Measurements from ENCODE around the gene PRRT2.
"Not testable (repeated sequence)": the region's sequence is repeated elsewhere in the genome, so short reads cannot be mapped to it uniquely, and the experiment has no call there.

PRRT2 gene

DNA sequence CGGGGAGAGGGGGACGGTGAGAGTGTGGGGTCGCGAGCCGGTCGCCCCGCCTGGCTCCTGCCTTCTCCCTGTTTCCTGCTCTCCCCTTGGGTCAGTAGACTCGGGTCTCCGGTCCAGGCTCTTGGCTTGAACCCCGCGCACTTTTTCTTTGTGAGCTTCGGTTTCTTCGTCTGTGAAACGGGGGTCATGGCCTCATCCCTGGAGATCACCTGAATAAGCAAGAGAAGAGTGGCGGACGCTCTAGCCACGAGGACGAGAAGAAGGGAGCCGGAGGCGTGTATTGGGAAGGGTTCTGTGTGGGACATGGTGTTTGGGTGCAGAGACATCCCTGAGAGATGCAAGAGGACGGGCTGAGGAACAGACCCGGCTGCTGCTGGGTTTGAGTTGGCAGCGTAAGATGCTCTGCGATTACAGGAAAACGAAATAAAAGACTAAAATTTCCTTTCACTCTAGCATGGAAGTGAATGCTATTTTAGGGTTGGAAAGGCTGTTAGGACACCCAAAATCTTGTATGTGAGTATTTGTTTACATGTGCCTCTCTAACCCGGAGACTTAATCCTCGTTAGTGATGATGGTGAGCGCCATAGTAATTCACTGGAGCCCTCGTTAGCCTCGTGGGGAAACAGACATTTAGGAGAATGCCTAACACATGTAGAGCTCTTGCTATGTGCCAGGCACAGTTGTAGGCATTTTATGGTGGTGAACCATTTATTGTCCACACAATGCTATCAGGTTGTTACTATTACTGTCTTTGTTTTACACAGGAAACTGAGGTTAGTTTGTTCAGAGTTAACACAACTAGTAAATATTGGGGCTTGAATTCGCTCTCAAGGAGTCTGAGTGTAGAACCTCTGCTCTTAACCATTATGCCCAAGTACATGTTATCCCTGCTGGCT, 20.8 kb upstream of the PRRT2 start:
- peak overlapping the region; percentile 98 for H3K4me3 ChIP-seq (ENCODE audit: low read depth, low read length)

DNA sequence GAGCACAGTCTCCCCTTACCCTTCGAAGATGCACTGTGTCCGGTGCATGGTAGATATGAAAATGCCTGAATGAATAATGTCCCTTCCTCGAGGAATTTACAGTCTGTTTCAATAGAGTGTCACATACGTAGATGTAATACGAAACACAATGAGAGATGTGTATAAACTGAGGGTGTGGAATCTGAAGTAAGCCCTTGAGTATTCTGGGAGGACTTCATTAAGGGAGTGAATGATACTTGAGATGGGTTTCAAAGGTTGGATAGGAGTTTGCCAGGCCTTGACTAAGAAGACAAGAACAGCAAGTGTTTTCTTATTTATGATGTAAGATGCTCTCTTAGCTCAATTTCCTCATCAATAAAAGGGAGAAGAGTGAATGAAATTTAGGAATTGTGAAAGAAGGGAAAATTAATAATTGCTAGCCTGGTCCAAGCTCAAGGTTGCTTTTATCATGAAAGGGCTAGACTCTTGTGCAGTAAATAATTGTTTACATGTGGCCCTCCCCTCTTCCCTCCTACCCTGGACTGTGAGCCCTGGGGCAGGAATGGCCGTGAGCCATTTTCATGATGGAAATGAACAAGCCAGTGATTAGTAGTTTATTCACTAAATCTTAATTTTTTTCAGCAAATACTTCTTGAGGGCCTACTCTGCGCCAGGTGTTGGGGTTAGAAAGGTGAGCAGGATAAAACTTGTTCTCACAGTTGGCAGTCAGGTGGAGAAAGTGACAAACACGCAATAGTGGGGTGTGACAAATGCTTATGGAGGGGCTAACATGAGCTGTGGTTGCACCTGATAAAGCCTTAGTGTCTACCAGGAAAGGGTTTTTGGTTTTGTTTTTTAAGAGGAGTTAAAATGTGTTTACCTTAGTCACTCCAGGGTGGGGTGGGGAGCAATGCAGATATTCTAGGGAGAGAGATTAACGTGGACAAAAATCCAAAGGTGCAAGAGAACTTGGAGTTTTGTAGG, 19.9 kb upstream of the PRRT2 start:
- H3K4me3 ChIP-seq (ENCODE audit: low read depth, low read length), result peak overlapping the region; percentile 98

DNA sequence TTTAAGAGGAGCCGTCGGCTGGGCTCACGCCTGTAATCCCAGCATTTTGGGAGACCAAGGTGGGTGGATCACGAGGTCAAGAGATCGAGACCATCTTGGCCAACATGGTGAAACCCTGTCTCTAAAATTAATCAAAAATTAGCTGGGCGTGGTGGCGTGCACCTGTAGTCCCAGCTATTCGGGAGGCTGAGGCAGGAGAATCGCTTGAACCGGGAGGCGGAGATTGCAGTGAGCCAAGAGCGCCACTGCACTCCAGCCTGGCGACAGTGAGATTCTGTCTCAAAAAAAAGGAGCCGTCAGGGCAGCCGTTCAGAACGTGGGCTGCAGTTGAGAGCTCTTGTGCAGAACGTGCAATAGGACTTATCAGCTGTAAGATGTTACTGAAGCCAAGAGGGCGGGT, 18.8 kb upstream of the PRRT2 start:
- H3K4me3 ChIP-seq (ENCODE audit: low read depth, low read length), result not testable (repeated sequence)

DNA sequence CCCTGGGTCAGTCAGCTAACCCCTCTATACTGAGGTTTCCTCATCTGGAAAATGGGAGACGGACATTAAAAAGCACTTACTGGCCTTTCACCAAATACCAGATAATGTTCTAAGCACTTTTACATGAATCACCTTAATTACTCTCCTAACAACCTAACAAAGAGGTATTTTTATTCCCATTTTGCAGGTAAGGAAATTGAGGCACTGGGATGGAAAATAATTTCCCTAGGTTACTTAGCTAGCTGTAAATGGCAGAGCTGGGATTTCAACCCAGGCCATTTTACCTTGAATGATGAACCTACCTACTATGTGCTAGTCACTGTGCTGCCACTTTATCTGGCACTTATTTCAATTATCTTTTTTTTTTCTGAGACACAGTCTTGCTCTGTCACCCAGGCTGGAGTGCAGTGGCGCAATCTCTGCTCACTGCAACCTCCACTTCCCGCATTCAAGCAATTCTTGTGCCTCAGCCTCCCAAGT, 17.7 kb upstream of the PRRT2 start:
- H3K4me3 ChIP-seq (ENCODE audit: low read depth, low read length), result no peak overlapping the region

DNA sequence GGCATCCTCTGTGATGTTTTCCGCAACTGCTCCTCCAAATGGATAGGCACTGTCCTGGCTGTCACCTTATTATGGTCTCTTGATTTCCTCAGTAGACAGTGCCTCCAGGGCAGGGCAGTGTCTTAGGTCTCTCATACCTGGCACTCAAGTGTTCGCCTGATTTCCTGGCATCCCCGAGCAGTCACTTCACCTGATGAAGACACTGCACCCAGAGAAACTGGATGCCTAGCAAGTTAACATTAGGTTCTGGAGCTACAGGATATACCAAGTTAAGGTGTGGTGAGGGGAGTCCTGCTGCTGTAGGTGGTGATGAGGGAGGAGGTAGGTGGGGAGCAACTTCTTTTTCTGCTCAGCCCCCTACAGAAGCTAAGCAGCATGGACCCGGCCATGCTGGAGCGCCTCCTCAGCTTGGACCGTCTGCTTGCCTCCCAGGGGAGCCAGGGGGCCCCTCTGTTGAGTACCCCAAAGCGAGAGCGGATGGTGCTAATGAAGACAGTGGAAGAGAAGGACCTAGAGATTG, 9.5 kb upstream of the PRRT2 start:
- H3K4me3 ChIP-seq (ENCODE audit: low read depth, low read length), result no peak overlapping the region

DNA sequence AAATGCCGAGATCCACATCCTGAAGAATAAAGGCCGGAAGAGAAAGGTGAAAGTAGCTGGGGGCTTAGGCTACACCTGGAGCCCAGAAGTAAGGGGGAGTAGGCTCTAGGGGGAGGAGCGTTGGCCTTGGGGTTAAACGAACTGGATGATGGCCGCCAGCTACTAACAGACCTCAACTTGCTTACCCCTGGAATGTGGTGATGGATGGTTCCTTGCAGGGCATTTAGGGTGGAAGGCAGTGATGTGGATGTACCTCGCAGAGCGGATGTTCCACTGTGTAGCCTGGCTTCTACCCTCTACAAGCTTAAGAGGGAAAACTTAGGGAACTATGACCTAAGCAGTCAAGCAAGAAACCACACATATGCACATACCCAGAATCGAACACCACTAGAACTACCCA, 8.0 kb upstream of the PRRT2 start:
- H3K4me3 ChIP-seq (ENCODE audit: low read depth, low read length), result no peak overlapping the region

DNA sequence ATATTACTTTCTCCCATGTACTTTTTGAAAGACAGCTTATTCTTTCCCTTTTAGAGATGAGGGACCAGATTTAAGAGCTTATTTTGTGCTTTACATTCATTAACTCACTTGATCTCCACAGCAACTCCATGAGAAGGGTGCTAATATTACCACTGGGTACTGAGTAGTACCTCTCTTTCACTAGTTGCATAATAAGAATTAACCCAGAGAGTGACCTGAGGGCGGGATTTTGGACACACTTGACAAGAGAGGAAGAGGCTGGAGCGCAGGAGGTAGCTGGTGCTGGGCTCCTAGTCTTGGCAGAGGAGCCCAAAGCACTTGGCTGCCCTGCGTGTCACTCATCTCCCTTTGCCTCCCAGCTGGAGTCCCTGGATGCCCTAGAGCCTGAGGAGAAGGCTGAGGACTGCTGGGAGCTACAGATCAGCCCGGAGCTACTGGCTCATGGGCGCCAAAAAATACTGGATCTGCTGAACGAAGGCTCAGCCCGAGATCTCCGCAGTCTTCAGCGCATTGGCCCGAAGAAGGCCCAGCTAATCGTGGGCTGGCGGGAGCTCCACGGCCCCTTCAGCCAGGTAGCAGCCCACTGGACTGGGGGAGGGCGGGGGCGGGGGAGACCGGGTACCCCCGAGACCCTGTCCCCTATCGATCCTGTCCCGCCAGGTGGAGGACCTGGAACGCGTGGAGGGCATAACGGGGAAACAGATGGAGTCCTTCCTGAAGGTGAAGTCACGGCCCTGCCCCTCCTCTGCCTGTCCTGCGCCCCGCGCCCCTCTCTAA, 7.3 kb upstream of the PRRT2 start:
- H3K4me3 ChIP-seq (ENCODE audit: low read depth, low read length), result peak overlapping the region; percentile 60

DNA sequence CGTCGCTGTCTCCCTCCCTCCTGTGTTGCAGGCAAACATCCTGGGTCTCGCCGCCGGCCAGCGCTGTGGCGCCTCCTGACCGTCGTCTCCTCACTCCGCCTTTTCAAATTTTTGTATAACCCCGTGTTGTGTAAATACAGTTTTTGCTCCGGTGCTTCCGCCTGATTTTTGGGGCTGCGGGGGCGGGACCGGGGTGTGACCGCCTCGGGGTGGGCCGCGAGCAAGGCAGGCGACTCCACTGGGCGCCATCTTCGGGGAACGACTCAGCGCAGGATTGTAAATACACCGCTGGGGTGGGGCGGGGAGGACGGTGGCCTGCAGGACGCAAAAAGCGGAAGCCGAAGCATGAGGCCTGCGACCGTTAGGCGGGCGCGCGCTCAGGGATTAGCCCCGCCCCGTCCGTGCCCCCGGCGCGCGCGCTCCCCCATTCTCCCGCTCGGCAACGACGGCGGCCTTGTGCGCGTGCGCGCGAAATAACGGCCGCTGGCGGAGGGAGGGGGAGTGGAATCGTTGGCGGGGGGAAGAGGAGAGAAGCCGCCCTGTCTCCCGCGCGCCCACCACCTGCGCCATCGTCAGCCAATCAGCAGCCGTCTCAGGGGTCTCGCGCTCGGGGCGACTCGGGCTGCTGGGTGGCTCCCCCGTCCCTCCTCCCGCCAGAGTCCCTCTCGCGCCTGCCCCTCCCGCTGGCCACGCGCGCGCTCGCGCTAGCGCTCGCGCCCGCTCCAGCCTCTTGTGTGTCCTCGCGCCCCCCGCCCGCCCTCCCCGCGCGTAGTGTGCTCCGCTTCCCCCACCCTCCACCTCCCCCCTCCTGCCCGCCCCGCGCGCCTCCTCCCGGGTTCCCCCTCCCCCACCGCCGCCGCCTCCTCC, 6.5 kb upstream of the PRRT2 start:
- peak overlapping the region; percentile 60 for H3K4me3 ChIP-seq (ENCODE audit: low read depth, low read length)

DNA sequence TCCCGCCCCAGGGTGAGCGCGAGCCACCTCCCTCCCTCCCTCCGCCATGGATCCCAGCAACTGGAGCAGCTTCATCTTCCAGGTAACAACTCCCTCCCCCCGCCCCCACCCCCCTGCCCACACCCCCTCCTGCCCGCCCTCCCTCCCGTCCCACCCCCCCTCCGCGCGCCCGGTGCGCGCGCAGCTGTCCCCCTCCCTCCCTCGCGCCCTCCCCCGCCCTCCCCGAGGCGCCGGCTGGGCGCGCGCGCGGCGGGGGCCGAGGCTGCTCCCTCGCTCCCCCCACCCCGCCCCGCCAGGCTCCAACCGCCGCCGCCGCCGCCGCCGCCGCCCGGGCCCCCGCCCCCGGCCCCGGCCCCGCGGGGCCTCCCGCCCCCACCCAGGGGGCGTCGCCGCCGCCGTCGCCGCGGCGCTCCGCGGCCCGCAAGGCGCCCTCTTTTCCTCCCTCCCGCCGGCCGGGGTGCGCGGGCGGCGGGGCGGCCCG, 5.9 kb upstream of the PRRT2 start, which contains the start of gene MAZ:
Gene MAZ, plus strand, starts transcription at position 431 of the 481 bp plus-strand sequence. CDS start 173 bp downstream, outside the sequence.
- H3K4me3 ChIP-seq (ENCODE audit: low read depth, low read length), result peak within 1 kb of the TSS; percentile 93

DNA sequence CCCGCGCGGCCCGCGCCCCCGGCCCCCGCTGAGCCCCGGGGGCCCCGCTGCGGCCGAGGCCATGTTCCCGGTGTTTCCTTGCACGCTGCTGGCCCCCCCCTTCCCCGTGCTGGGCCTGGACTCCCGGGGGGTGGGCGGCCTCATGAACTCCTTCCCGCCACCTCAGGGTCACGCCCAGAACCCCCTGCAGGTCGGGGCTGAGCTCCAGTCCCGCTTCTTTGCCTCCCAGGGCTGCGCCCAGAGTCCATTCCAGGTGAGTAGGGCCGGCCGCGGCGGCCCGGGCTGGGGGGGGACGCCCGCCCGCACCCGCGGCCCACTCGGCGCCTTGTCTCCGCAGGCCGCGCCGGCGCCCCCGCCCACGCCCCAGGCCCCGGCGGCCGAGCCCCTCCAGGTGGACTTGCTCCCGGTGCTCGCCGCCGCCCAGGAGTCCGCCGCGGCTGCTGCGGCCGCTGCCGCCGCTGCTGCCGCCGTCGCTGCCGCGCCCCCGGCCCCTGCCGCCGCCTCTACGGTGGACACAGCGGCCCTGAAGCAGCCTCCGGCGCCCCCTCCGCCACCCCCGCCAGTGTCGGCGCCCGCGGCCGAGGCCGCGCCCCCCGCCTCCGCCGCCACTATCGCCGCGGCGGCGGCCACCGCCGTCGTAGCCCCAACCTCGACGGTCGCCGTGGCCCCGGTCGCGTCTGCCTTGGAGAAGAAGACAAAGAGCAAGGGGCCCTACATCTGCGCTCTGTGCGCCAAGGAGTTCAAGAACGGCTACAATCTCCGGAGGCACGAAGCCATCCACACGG, 5.2 kb upstream of the PRRT2 start:
- peak overlapping the region; percentile 93 for H3K4me3 ChIP-seq (ENCODE audit: low read depth, low read length)

DNA sequence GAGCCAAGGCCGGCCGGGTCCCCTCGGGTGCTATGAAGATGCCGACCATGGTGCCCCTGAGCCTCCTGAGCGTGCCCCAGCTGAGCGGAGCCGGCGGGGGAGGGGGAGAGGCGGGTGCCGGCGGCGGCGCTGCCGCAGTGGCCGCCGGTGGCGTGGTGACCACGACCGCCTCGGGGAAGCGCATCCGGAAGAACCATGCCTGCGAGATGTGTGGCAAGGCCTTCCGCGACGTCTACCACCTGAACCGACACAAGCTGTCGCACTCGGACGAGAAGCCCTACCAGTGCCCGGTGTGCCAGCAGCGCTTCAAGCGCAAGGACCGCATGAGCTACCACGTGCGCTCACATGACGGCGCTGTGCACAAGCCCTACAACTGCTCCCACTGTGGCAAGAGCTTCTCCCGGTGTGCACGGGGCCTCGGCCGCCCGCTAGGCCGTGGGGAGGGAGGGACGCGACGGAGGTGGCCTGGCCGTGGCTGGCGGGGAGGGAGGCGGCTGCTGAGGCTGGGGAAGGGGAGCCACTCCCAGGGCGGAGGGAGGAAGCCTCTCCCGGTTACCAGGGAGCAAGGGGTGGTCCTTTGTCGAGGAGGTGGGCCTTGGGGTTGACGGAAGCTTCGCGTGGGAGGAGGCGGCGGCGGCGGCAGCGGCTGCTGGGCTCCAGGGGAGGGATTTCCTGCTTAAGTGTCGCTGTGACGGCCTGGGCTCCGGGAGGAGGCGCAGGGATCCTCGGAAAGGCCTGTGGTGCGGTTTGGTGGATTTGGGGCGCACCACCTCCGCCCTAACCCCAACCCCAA, 4.4 kb upstream of the PRRT2 start:
- H3K4me3 ChIP-seq (ENCODE audit: low read depth, low read length), result peak overlapping the region; percentile 93

DNA sequence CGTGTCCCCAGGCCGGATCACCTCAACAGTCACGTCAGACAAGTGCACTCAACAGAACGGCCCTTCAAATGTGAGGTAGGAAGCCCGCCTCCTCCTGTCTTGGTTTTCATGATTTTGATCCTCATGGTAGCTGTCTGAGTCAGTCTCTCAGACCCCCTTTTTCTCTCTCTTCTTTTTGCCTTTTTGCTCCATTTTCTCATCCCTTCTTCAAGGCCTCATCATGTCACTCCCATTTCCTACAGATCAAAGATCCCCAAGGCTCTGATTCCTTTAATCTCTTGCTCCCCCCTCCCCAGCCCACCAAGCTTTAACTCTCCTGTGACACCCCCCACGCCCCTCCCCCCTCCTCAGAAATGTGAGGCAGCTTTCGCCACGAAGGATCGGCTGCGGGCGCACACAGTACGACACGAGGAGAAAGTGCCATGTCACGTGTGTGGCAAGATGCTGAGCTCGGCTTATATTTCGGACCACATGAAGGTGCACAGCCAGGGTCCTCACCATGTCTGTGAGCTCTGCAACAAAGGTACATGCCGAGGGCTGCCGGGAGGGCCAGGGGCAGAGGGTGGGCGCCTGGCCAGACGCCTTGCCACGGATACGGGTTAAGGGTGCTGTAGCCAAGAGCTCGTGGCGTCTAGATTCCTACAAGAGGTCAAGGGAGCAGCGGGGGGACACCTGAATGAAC, 3.6 kb upstream of the PRRT2 start:
- H3K4me3 ChIP-seq (ENCODE audit: low read depth, low read length), result peak overlapping the region; percentile 93

DNA sequence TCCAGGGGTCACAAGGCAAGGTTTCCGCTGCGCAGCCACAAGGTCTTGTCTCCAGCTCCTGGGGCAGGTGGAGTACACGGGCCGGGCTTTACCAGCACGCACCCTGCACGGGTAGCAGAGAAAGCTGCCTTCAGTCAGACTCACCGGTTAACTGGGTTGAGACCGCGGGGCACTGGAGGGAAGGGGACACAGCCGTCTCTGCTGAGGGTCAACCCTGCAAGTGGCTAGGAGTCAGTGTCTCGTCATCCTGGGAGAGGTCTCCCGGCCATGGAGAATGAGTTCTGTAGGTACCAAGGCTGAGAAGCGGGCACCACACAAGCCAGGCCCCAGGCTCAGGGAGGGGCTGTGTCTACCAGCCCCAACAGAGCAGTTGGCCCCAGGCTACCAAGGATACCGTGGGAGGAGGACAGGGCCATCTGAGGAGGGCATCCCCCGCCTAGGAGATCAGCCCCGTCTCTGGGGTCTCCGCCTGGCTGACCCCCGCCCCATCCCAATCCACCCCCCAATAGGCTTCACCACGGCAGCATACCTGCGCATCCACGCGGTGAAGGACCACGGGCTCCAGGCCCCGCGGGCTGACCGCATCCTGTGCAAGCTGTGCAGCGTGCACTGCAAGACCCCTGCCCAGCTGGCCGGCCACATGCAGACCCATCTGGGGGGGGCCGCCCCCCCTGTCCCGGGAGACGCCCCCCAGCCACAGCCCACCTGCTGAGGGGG, 2.8 kb upstream of the PRRT2 start:
- H3K4me3 ChIP-seq (ENCODE audit: low read depth, low read length), result no peak overlapping the region

DNA sequence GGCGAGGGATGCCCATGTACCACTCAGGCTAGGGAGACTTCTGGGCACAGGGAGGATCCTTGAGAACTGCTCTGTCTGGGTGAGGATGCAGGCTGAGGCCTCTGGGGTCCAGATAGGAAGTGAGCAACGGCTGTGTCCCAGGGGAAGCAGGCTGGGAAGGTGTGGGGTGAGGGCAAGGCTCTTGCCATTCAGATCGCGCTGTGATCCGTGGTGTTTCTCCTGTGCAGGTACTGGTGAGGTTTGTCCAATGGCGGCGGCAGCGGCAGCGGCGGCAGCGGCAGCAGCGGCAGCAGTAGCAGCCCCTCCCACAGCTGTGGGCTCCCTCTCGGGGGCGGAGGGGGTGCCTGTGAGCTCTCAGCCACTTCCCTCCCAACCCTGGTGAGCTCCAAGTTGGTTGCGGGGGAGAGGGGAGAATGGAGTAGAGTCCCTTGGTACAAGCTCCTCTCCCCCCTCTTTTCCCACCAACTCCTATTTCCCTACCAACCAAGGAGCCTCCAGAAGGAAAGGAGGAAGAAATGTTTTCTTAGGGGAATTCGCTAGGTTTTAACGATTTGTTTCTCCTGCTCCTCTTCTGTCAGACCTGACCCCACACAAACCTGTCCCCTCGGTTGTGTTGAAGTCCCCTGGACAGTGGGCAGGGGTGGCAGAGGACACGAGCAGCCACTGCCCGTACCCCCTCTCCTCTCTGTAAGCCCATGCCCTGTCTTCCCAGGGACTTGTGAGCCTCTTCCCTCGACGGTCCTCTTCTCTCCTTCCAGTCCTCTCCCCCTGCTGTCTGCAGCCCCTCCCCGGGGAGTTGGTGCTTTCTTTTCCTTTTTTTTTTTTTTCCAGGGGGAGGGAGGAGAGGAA, 1.9 kb upstream of the PRRT2 start:
- H3K4me3 ChIP-seq (ENCODE audit: low read depth, low read length), result no peak overlapping the region

DNA sequence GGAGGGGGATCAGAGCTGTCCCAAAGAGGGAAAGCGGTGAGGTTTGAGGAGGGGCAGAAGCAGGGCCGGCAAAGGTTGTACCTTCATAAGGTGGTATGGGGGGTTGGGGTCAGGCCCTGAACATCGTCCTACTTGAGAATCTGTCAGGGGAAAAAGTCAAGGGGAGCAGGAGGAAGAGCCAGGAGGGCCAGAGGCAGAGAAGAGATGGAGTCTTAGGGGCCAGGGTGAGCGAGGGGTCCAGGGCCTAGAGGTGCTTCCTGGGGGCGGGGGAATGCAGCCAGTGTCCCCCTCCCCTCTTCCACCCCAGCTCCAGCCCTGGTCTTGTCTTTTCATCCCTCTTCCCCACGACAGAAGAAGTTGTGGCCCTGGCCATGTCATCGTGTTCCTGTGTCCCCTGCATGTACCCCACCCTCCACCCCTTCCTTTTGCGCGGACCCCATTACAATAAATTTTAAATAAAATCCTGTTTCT, 1.3 kb upstream of the PRRT2 start:
- H3K4me3 ChIP-seq (ENCODE audit: low read depth, low read length), result no peak overlapping the region
